K562 (cell line): Measurements from ENCODE around the gene LMF2. TPM values are rescaled to one million over a fixed set of nuclear protein-coding genes. Genes with fewer than 3 reads are reported as not detected.
A peak's percentile ranks its signal among the peaks of the same experiment; 100 is the strongest.

Experiments
- ESRRA ChIP-seq: fragments of 450-650 bp; IDR thresholded peaks from 2 replicates; pipeline ENCODE4 v1.6.1; 2014; ENCODE audit warnings: low read depth, mild to moderate bottlenecking, moderate library complexity, borderline replicate concordance
- ETV5 ChIP-seq: sonication (generic); formaldehyde crosslinking; IDR thresholded peaks from 2 replicates; pipeline ENCODE4 v1.4.0; 2020; ENCODE audit warnings: low read depth, mild to moderate bottlenecking, missing genetic modification reagents
- FUS ChIP-seq: fragments of 200-400 bp; formaldehyde crosslinking; optimal IDR thresholded peaks from 2 replicates; pipeline ENCODE3; 2017; ENCODE audit warnings: low read depth, low read length
- HDGF ChIP-seq: fragments of 450-650 bp; IDR thresholded peaks from 2 replicates; pipeline ENCODE4 v1.6.1; 2016
- HIVEP1 ChIP-seq: fragments of 250-450 bp; sonication (Bioruptor Pico); IDR thresholded peaks from 2 replicates; pipeline ENCODE4 v1.4.0; 2020; ENCODE audit warnings: mild to moderate bottlenecking
- MEIS2 ChIP-seq: fragments of 450-650 bp; IDR thresholded peaks from 2 replicates; pipeline ENCODE4 v1.6.1; 2014; ENCODE audit warnings: mild to moderate bottlenecking; ENCODE audit not compliant: partially characterized antibody
- NR2C2 ChIP-seq, 2 experiments: fragments of 200-800 bp in 1 of 2; sonication (Bioruptor generic) in 1 of 2; sonication (generic) in 1 of 2; formaldehyde crosslinking in 1 of 2; IDR thresholded peaks; 2 replicates each; pipeline versions ENCODE4 v1.6.1 to v1.8.0; 2016 to 2022; ENCODE audit warnings: mild to moderate bottlenecking in 1 of 2, missing compliant biosample characterization in 1 of 2, missing genetic modification characterization in 1 of 2, missing genetic modification reagents in 1 of 2
- NRF1 ChIP-seq, 2 experiments: fragments of 450-650 bp; IDR thresholded peaks in 1 of 2; conservative IDR thresholded peaks in 1 of 2; 2 replicates each; pipeline ENCODE4 v1.6.1; 2014; ENCODE audit warnings: mild to moderate bottlenecking in 2 of 2
- POLR2B ChIP-seq: fragments of 450-650 bp; IDR thresholded peaks from 2 replicates; pipeline ENCODE4 v1.6.1; 2018; ENCODE audit warnings: low read depth; ENCODE audit not compliant: partially characterized antibody
- RBM22 ChIP-seq: fragments of 200-400 bp; formaldehyde crosslinking; IDR thresholded peaks from 2 replicates; pipeline ENCODE4 v1.6.1; 2018; ENCODE audit warnings: low read length, low read depth; ENCODE audit not compliant: poor library complexity, severe bottlenecking
- SAFB2 ChIP-seq: fragments of 200-400 bp; formaldehyde crosslinking; IDR thresholded peaks from 2 replicates; pipeline ENCODE4 v1.6.1; 2018; ENCODE audit warnings: borderline replicate concordance, low read length, low read depth, moderate library complexity; ENCODE audit not compliant: severe bottlenecking
- SP1 ChIP-seq: sonication (generic); formaldehyde crosslinking; IDR thresholded peaks from 2 replicates; pipeline ENCODE4 v1.8.1; 2022; ENCODE audit warnings: mild to moderate bottlenecking, missing genetic modification reagents
- SUPT5H ChIP-seq: fragments of 450-650 bp; IDR thresholded peaks from 2 replicates; pipeline ENCODE4 v1.6.1; 2016
- ZC3H4 ChIP-seq: sonication (generic); formaldehyde crosslinking; IDR thresholded peaks from 2 replicates; pipeline ENCODE4 v1.9.0; 2021; ENCODE audit warnings: missing genetic modification reagents, borderline replicate concordance
- ZFX ChIP-seq: sonication (generic); formaldehyde crosslinking; IDR thresholded peaks from 2 replicates; pipeline ENCODE4 v1.8.0; 2022; ENCODE audit warnings: mild to moderate bottlenecking, missing genetic modification reagents, moderate library complexity
- ZNF239 ChIP-seq: fragments of 250-450 bp; sonication (Bioruptor Pico); IDR thresholded peaks from 2 replicates; pipeline ENCODE4 v1.4.0; 2020; ENCODE audit warnings: mild to moderate bottlenecking
- polyA plus RNA-seq, 8 experiments: library from polyadenylated mRNA; depleted of rRNA in 4 of 8; stranded (reverse) in 5 of 8; unstranded in 3 of 8; fragments of >200 nt; fragmentation: Nextera tagmentation in 2 of 8; fragmentation: Illumina TruSeq in 1 of 8; extraction: Ambion mirVana in 2 of 8; extraction: Trizol in 1 of 8; gene quantifications; 2 replicates each; pipeline versions ENCODE4 v1.2.1 to v1.2.3, GENCODE V29; 2011 to 2014; ENCODE audit warnings: inconsistent platforms in 1 of 8, missing spikeins in 1 of 8
- total RNA-seq, 7 experiments: library from RNA; depleted of rRNA in 6 of 7; stranded (reverse); fragments of >200 nt in 6 of 7; fragmentation: Illumina TruSeq in 2 of 7; extraction: Trizol in 2 of 7; gene quantifications; 2 replicates each; pipeline versions ENCODE4 v1.2.1 to v1.2.3, GENCODE V29; 2011 to 2021; ENCODE audit warnings: low replicate concordance in 1 of 7
- TF ChIP-seq, protein P1 (sequence below): fragments of 250-450 bp; sonication (Bioruptor Pico); IDR thresholded peaks from 2 replicates; pipeline ENCODE4 v1.8.0; 2022; ENCODE audit warnings: inconsistent platforms, mild to moderate bottlenecking, moderate library complexity, borderline replicate concordance
- TF ChIP-seq, protein P2 (sequence below): fragments of 450-650 bp; IDR thresholded peaks from 2 replicates; pipeline ENCODE4 v1.6.1; 2016; ENCODE audit warnings: borderline replicate concordance
- TF ChIP-seq, protein P3 (sequence below): fragments of 450-650 bp; formaldehyde crosslinking; IDR thresholded peaks from 2 replicates; pipeline ENCODE4 v1.4.0; 2022; ENCODE audit warnings: missing genetic modification characterization
- TF ChIP-seq, protein P4 (sequence below): fragments of 450-650 bp; formaldehyde crosslinking; IDR thresholded peaks from 2 replicates; pipeline ENCODE4 v1.4.0; 2020; ENCODE audit warnings: mild to moderate bottlenecking, moderate library complexity

The LMF2 gene
- total and polyA plus RNA-seq, 9 of the 15 experiments (the other 6 are each of a cell fraction or from before 2014, with no cell fraction given), result 0.08 to 37.1 (median 7.6) TPM

DNA sequence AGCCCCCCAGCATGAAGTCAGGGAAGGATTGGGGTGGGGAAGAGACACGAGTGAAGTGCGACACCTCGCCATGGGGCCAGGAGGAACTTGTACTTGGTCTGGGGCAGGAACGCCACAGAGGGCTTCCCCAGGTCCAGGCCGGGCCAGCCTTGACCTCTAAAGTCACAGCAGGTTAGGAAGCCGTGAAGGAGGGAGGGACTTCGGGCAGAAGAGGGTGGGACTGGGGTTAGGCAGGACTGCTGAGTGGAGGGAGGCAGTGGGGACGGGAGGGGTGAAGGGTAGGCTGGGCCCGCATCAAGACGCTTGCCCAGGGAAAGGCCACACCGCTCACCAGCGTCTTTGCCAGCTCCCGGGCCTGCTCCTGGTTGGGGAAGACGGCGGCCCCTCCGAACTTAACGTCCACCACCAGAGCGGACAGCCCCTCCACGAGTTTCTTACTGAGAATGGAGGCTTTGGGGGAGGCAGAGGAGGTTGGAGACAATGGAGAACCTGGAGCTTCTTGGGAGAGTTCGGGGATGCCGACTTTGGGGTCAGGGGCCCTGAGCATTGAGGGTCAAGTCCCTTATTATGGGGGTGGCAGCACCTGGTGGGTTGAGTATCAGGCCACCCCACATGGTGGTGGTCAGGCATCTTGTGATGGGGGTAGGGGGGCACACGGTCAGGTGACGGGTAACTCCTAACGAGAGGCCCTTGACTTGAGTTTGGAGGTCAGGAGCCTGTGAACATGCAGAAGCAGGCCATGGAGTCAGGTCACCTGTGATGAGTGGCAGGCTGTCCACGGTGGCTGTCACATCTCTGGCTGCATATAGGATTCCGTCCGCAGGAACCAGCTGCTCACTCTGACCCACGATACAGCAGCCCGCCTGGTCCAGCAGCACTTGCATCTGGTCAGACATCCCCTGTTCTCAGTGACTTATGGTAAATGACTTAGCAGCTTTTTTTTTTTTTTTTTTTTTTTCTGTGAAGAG is 19.6 kb upstream of the LMF2 start (continued):
- TF ChIP-seq, protein P1, sequence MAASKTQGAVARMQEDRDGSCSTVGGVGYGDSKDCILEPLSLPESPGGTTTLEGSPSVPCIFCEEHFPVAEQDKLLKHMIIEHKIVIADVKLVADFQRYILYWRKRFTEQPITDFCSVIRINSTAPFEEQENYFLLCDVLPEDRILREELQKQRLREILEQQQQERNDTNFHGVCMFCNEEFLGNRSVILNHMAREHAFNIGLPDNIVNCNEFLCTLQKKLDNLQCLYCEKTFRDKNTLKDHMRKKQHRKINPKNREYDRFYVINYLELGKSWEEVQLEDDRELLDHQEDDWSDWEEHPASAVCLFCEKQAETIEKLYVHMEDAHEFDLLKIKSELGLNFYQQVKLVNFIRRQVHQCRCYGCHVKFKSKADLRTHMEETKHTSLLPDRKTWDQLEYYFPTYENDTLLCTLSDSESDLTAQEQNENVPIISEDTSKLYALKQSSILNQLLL (CRISPR knock-in tag), result no peak
- 0 out of 4 replicates have a peak, but pooled peaks of 1 of the 2 experiments have one; percentile 17 for TF ChIP-seq NRF1 (conservative IDR thresholded peaks at IDR 0.05 in 1 of 2, IDR thresholded peaks at IDR 0.05 in 1 of 2)
- TF ChIP-seq ZNF239 (CRISPR knock-in tag), result no peak
- TF ChIP-seq FUS, result no peak
- peak; percentile 54; the same call in 1 of the 2 replicates for TF ChIP-seq ZFX (CRISPR knock-in tag)
- TF ChIP-seq SP1 (CRISPR knock-in tag), result 0 out of 2 replicates have a peak, but pooled peaks have one; percentile 22
- TF ChIP-seq, protein P2, sequence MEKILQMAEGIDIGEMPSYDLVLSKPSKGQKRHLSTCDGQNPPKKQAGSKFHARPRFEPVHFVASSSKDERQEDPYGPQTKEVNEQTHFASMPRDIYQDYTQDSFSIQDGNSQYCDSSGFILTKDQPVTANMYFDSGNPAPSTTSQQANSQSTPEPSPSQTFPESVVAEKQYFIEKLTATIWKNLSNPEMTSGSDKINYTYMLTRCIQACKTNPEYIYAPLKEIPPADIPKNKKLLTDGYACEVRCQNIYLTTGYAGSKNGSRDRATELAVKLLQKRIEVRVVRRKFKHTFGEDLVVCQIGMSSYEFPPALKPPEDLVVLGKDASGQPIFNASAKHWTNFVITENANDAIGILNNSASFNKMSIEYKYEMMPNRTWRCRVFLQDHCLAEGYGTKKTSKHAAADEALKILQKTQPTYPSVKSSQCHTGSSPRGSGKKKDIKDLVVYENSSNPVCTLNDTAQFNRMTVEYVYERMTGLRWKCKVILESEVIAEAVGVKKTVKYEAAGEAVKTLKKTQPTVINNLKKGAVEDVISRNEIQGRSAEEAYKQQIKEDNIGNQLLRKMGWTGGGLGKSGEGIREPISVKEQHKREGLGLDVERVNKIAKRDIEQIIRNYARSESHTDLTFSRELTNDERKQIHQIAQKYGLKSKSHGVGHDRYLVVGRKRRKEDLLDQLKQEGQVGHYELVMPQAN, result 0 out of 2 replicates have a peak, but pooled peaks have one; percentile 21
- peak; percentile 74; the same call in 1 of the 2 replicates for TF ChIP-seq ESRRA
- peak; percentile 61 for TF ChIP-seq POLR2B
- TF ChIP-seq MEIS2, result no peak
- TF ChIP-seq, protein P3, sequence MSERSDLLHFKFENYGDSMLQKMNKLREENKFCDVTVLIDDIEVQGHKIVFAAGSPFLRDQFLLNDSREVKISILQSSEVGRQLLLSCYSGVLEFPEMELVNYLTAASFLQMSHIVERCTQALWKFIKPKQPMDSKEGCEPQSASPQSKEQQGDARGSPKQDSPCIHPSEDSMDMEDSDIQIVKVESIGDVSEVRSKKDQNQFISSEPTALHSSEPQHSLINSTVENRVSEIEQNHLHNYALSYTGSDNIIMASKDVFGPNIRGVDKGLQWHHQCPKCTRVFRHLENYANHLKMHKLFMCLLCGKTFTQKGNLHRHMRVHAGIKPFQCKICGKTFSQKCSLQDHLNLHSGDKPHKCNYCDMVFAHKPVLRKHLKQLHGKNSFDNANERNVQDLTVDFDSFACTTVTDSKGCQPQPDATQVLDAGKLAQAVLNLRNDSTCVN, result no peak
- peak; percentile 58 for TF ChIP-seq HDGF
- TF ChIP-seq ZC3H4, result 0 out of 2 replicates have a peak, but pooled peaks have one; percentile 49
- TF ChIP-seq RBM22, result no peak
- TF ChIP-seq HIVEP1 (CRISPR knock-in tag), result no peak
- peak; percentile 68 for TF ChIP-seq SUPT5H
- TF ChIP-seq NR2C2 (CRISPR knock-in tag; IDR thresholded peaks at IDR 0.05), result no peak
- TF ChIP-seq NR2C2 (tag; IDR thresholded peaks at IDR 0.05), result peak; percentile 68
- TF ChIP-seq, protein P4, sequence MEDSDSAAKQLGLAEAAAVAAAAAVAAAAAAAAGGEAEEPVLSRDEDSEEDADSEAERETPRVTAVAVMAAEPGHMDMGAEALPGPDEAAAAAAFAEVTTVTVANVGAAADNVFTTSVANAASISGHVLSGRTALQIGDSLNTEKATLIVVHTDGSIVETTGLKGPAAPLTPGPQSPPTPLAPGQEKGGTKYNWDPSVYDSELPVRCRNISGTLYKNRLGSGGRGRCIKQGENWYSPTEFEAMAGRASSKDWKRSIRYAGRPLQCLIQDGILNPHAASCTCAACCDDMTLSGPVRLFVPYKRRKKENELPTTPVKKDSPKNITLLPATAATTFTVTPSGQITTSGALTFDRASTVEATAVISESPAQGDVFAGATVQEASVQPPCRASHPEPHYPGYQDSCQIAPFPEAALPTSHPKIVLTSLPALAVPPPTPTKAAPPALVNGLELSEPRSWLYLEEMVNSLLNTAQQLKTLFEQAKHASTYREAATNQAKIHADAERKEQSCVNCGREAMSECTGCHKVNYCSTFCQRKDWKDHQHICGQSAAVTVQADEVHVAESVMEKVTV, result no peak
- TF ChIP-seq ETV5 (CRISPR knock-in tag), result no peak
- TF ChIP-seq SAFB2, result no peak
- TF ChIP-seq, all 486 proteins: peak for 15
